Fibroblast of peridontal ligament (primary cell): ENCODE results near the gene SRGAP2C.
"Not testable (repeated sequence)": the region's sequence is repeated elsewhere in the genome, so short reads cannot be mapped to it uniquely, and the experiment has no call there.

Source experiments
- DNase-seq: peaks from one replicate; pipeline ENCODE4 v3.0.0-alpha.2; 2010; ENCODE audit errors: extremely low read depth

Gene SRGAP2C

GRCh38 chr1:121186191-121186590 is 1.4 kb downstream of the SRGAP2C start:
- not testable (repeated sequence) for DNase-seq

- not testable (repeated sequence) for DNase-seq
Measured at GRCh38 chr1:121187914-121188313, 3.1 kb downstream of the SRGAP2C start.

GRCh38 chr1:121192512-121192911 is 7.7 kb downstream of the SRGAP2C start:
- not testable (repeated sequence) for DNase-seq

- DNase-seq, result not testable (repeated sequence)
Measured at GRCh38 chr1:121197095-121197882, 12.5 kb downstream of the SRGAP2C start.

- DNase-seq, result not testable (repeated sequence)
Measured at GRCh38 chr1:121199763-121200162, 15.0 kb downstream of the SRGAP2C start.

- DNase-seq, result not testable (repeated sequence)
Measured at GRCh38 chr1:121200232-121200631, 15.5 kb downstream of the SRGAP2C start.

- not testable (repeated sequence) for DNase-seq
Measured at GRCh38 chr1:121200985-121201981, 16.5 kb downstream of the SRGAP2C start.

GRCh38 chr1:121202986-121203385 is 18.2 kb downstream of the SRGAP2C start:
- not testable (repeated sequence) for DNase-seq

- DNase-seq, result not testable (repeated sequence)
Measured at GRCh38 chr1:121205786-121206711, 21.3 kb downstream of the SRGAP2C start.

GRCh38 chr1:121207328-121207727 is 22.6 kb downstream of the SRGAP2C start:
- not testable (repeated sequence) for DNase-seq

- DNase-seq, result not testable (repeated sequence)
Measured at GRCh38 chr1:121208375-121208774, 23.6 kb downstream of the SRGAP2C start.

- DNase-seq, result not testable (repeated sequence)
Measured at GRCh38 chr1:121210778-121211177, 26.0 kb downstream of the SRGAP2C start.

- not testable (repeated sequence) for DNase-seq
Measured at GRCh38 chr1:121213491-121213890, 28.7 kb downstream of the SRGAP2C start.

- DNase-seq, result not testable (repeated sequence)
Measured at GRCh38 chr1:121214544-121215156, 29.9 kb downstream of the SRGAP2C start.

GRCh38 chr1:121215699-121216417 is 31.1 kb downstream of the SRGAP2C start:
- not testable (repeated sequence) for DNase-seq

- DNase-seq, result not testable (repeated sequence)
Measured at GRCh38 chr1:121216676-121217075, 31.9 kb downstream of the SRGAP2C start.

GRCh38 chr1:121221770-121222169 is 37.0 kb downstream of the SRGAP2C start:
- not testable (repeated sequence) for DNase-seq

- not testable (repeated sequence) for DNase-seq
Measured at GRCh38 chr1:121224714-121225113, 39.9 kb downstream of the SRGAP2C start.

GRCh38 chr1:121226295-121226904 is 41.6 kb downstream of the SRGAP2C start:
- DNase-seq, result not testable (repeated sequence)
